MM.1S (cell line): ENCODE data around the gene TRAPPC12.

Experiments used
- DNase-seq: peaks from one replicate; pipeline ENCODE4 v3.0.0-alpha.2; 2015
- H2AFZ ChIP-seq: fragments of 300-600 bp; sonication (generic); 2 replicates; pipeline ENCODE4 v1.6.0; 2016; ENCODE audit warnings: antibody characterized with exemption, low read length
- H3F3A ChIP-seq: fragments of 300-600 bp; sonication (generic); 2 replicates; pipeline ENCODE4 v1.6.1; 2016; ENCODE audit warnings: mild to moderate bottlenecking, antibody characterized with exemption, low read length, moderate library complexity, mixed read lengths; ENCODE audit not compliant: insufficient read depth
- H3K27ac ChIP-seq: fragments of 300-600 bp; sonication (generic); 2 replicates; pipeline ENCODE4 v1.5.1; 2016; ENCODE audit warnings: mild to moderate bottlenecking, low read length
- H3K27me3 ChIP-seq: fragments of 300-600 bp; sonication (generic); replicated peaks from 2 replicates; pipeline ENCODE4 v1.6.0; 2016; ENCODE audit warnings: low read length; ENCODE audit not compliant: insufficient read depth
- H3K36me3 ChIP-seq: fragments of 300-600 bp; sonication (generic); replicated peaks from 2 replicates; pipeline ENCODE4 v1.6.1; 2016; ENCODE audit warnings: mild to moderate bottlenecking, low read length, mixed read lengths; ENCODE audit not compliant: insufficient read depth
- H3K4me1 ChIP-seq: fragments of 300-600 bp; sonication (generic); 2 replicates; pipeline ENCODE4 v1.6.1; 2016; ENCODE audit warnings: low read length, mixed read lengths
- H3K4me2 ChIP-seq: fragments of 300-600 bp; sonication (generic); 2 replicates; pipeline ENCODE4 v1.6.0; 2016; ENCODE audit warnings: low read depth, low read length
- H3K4me3 ChIP-seq: fragments of 300-600 bp; sonication (generic); 2 replicates; pipeline ENCODE4 v1.5.1; 2016; ENCODE audit warnings: low read length, mixed read lengths
- H3K79me2 ChIP-seq: fragments of 300-600 bp; sonication (generic); 2 replicates; pipeline ENCODE4 v1.6.1; 2016; ENCODE audit warnings: mixed run types, low read length, mixed read lengths
- H3K9ac ChIP-seq: fragments of 300-600 bp; sonication (generic); 2 replicates; pipeline ENCODE4 v1.6.1; 2016; ENCODE audit warnings: low read length, mixed read lengths
- H3K9me2 ChIP-seq: fragments of 300-600 bp; sonication (generic); replicated peaks from 2 replicates; pipeline ENCODE4 v1.6.1; 2016; ENCODE audit warnings: mild to moderate bottlenecking, low read length, mixed read lengths; ENCODE audit not compliant: insufficient read depth
- H3K9me3 ChIP-seq: fragments of 300-600 bp; sonication (generic); replicated peaks from 2 replicates; pipeline ENCODE4 v1.6.1; 2016; ENCODE audit warnings: mild to moderate bottlenecking, low read length, mixed read lengths; ENCODE audit not compliant: insufficient read depth
- H4K20me1 ChIP-seq: fragments of 300-600 bp; sonication (generic); 2 replicates; pipeline ENCODE4 v1.6.1; 2016; ENCODE audit warnings: mild to moderate bottlenecking, low read length, moderate library complexity, mixed read lengths; ENCODE audit not compliant: insufficient read depth
- EZH2 ChIP-seq: fragments of 300-600 bp; sonication (generic); optimal IDR thresholded peaks from 2 replicates; pipeline ENCODE3; 2017; ENCODE audit warnings: low read depth, mild to moderate bottlenecking, antibody characterized with exemption, low read length, mixed read lengths
- EZH2phosphoT487 ChIP-seq: fragments of 300-600 bp; sonication (generic); IDR thresholded peaks from 2 replicates; pipeline ENCODE4 v1.6.1; 2018; ENCODE audit warnings: antibody characterized with exemption, low read length
- TF ChIP-seq, protein P1 (sequence below): fragments of 300-600 bp; sonication (generic); IDR thresholded peaks from 2 replicates; pipeline ENCODE4 v1.5.1; 2016; ENCODE audit warnings: antibody characterized with exemption, low read length, mixed read lengths

TRAPPC12 gene

DNA sequence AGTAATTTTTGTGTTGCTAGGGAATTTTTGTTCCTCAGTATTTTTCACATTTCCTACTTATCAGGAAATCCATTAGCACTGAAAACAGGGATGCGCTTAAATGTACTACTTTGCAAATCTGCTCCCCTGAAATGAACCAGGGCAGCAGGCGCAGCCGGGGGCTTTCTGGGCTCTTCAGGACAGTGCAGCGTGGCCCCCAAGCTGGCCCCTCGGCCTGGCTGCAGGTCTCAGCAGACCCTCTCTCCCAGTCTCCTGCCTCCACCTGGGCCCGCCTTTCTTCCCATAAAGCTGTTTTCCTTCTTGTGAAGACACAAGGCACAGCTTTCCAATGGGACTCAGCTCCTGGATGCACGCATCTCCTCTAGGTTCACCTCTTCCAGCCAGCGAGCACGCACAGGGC, 37.2 kb upstream of the TRAPPC12 start:
- no peaks in the 10 kb centered on the region for H3F3A ChIP-seq
- H3K4me1 ChIP-seq, result no peaks in the 10 kb centered on the region
- DNase-seq, result no peak
- no peak overlapping the region for H3K4me3 ChIP-seq
- H3K4me2 ChIP-seq, result no peak overlapping the region
- no peaks in the 10 kb centered on the region for H3K79me2 ChIP-seq
- H3K9me3 ChIP-seq, result no peaks in the 10 kb centered on the region
- no peak overlapping the region for H2AFZ ChIP-seq
- H3K9me2 ChIP-seq, result no peaks in the 10 kb centered on the region
- no peaks in the 10 kb centered on the region for H3K27me3 ChIP-seq
- no peak overlapping the region for H3K9ac ChIP-seq
- no peaks in the 10 kb centered on the region for H3K36me3 ChIP-seq
- TF ChIP-seq EZH2, result no peak
- TF ChIP-seq, protein P1, sequence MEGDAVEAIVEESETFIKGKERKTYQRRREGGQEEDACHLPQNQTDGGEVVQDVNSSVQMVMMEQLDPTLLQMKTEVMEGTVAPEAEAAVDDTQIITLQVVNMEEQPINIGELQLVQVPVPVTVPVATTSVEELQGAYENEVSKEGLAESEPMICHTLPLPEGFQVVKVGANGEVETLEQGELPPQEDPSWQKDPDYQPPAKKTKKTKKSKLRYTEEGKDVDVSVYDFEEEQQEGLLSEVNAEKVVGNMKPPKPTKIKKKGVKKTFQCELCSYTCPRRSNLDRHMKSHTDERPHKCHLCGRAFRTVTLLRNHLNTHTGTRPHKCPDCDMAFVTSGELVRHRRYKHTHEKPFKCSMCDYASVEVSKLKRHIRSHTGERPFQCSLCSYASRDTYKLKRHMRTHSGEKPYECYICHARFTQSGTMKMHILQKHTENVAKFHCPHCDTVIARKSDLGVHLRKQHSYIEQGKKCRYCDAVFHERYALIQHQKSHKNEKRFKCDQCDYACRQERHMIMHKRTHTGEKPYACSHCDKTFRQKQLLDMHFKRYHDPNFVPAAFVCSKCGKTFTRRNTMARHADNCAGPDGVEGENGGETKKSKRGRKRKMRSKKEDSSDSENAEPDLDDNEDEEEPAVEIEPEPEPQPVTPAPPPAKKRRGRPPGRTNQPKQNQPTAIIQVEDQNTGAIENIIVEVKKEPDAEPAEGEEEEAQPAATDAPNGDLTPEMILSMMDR, result no peak
- TF ChIP-seq EZH2phosphoT487, result no peak
- no peak overlapping the region for H3K27ac ChIP-seq
- no peaks in the 10 kb centered on the region for H4K20me1 ChIP-seq

DNA sequence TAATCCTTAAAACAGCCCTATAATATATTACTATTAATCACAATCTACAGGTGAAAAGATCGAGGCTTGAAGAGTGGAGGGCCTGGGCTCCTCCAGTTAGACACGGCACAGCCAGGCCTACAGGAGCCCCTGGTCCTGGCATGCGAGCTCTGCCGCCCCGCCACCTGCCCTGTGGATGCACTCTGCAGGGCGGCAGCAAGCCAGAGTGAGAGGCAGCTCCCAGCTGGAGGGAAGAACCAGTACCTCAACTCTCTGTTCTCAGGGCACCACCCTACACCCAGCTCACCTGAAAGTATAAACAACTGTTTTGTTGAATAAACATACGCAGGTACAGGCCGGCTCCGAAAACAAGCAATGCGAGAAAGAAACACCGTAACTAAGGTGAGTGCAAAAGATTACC, 36.5 kb upstream of the TRAPPC12 start:
- no peaks in the 10 kb centered on the region for H3K9me3 ChIP-seq
- no peak overlapping the region for H3K4me3 ChIP-seq

DNA sequence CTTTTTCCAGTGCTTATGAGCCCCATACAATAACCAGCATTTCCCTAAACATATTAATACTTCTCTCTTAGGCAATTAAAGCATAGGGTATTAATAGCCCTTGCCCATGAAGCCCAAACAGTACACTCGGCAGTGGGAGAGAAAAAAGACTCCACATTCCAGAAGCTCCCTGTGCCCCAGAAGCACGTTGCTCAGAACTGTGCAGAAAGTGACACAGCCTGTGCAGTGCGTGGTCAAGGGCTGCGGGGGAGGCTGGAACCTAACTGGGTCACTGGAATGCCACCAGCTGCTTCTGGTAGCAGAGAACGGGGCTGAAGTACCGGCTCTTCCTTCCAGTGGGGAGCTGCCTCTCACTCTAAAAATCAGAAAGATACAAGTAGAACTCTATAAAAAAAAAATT, 34.6 kb upstream of the TRAPPC12 start:
- Histone ChIP-seq H3K9me3 (no peaks in the 10 kb centered on the region), H3K27me3 (no peaks in the 10 kb centered on the region), H4K20me1 (no peaks in the 10 kb centered on the region), H2AFZ (no peak overlapping the region), H3K9me2 (no peaks in the 10 kb centered on the region), H3K4me3 (no peak overlapping the region), H3K4me1 (no peaks in the 10 kb centered on the region), H3F3A (no peaks in the 10 kb centered on the region), H3K4me2 (no peak overlapping the region), H3K36me3 (no peaks in the 10 kb centered on the region), H3K79me2 (no peaks in the 10 kb centered on the region), H3K9ac (no peak overlapping the region), H3K27ac (no peak overlapping the region)
- no peak for DNase-seq
- TF ChIP-seq, protein P1, result no peak
- TF ChIP-seq EZH2phosphoT487 (no peak), EZH2 (no peak)

More for the DNA sequence above, 36.5 kb upstream of the TRAPPC12 start:
- H3F3A ChIP-seq, result no peaks in the 10 kb centered on the region
- H2AFZ ChIP-seq, result no peak overlapping the region
- TF ChIP-seq EZH2, result no peak
- no peak for TF ChIP-seq EZH2phosphoT487
- TF ChIP-seq, protein P1, result no peak
- no peak for DNase-seq
- H3K36me3 ChIP-seq, result no peaks in the 10 kb centered on the region
- H3K4me2 ChIP-seq, result no peak overlapping the region
- H3K79me2 ChIP-seq, result no peaks in the 10 kb centered on the region
- no peaks in the 10 kb centered on the region for H3K9me2 ChIP-seq
- no peaks in the 10 kb centered on the region for H3K4me1 ChIP-seq
- H3K27me3 ChIP-seq, result no peaks in the 10 kb centered on the region
- H3K9ac ChIP-seq, result no peak overlapping the region
- no peaks in the 10 kb centered on the region for H4K20me1 ChIP-seq
- no peak overlapping the region for H3K27ac ChIP-seq
